Stimulated activated CD4-positive, alpha-beta T cell treated with anti-CD3 and anti-CD28 coated beads, Interleukin-4, amount 100 ng/mL, for 24 hours (primary cell): ENCODE data around the gene ELOVL6.
"Not testable (repeated sequence)": the region's sequence is repeated elsewhere in the genome, so short reads cannot be mapped to it uniquely, and the experiment has no call there.

Experiments
- DNase-seq: peaks from one replicate; pipeline ENCODE4 v3.0.0-alpha.2; 2020

The ELOVL6 gene

GRCh38 chr4:110071466-110071865 lies 126.9 kb downstream of the ELOVL6 start:
- no peak for DNase-seq

- no peak for DNase-seq
Measured at GRCh38 chr4:110068248-110068647, 130.2 kb downstream of the ELOVL6 start.

GRCh38 chr4:110064934-110065333 lies 133.5 kb downstream of the ELOVL6 start:
- DNase-seq = no peak

GRCh38 chr4:110064295-110064694 lies 134.1 kb downstream of the ELOVL6 start:
- DNase-seq = no peak

GRCh38 chr4:110062166-110062565 lies 136.2 kb downstream of the ELOVL6 start:
- DNase-seq = no peak

- DNase-seq = no peak
Measured at GRCh38 chr4:110061076-110061475, 137.3 kb downstream of the ELOVL6 start.

GRCh38 chr4:110059556-110060191 lies 138.7 kb downstream of the ELOVL6 start:
- DNase-seq = no peak

GRCh38 chr4:110058677-110059076 lies 139.7 kb downstream of the ELOVL6 start:
- no peak for DNase-seq

GRCh38 chr4:110055158-110055768 lies 143.2 kb downstream of the ELOVL6 start:
- no peak for DNase-seq

- DNase-seq = peak; percentile 57
Measured at GRCh38 chr4:110049951-110050925, 148.2 kb downstream of the ELOVL6 start.

- DNase-seq = no peak
Measured at GRCh38 chr4:110046588-110047049, 151.8 kb downstream of the ELOVL6 start.

- no peak for DNase-seq
Measured at GRCh38 chr4:110042545-110043517, 155.6 kb downstream of the ELOVL6 start.

- no peak for DNase-seq
Measured at GRCh38 chr4:110041735-110042134, 156.7 kb downstream of the ELOVL6 start.

GRCh38 chr4:110039164-110039563 lies 159.3 kb downstream of the ELOVL6 start:
- DNase-seq = not testable (repeated sequence)

- no peak for DNase-seq
Measured at GRCh38 chr4:110034026-110034393, 164.4 kb downstream of the ELOVL6 start.

GRCh38 chr4:110033355-110034025 lies 164.9 kb downstream of the ELOVL6 start:
- DNase-seq = no peak

GRCh38 chr4:110032603-110033002 lies 165.8 kb downstream of the ELOVL6 start:
- DNase-seq = no peak

GRCh38 chr4:110025718-110026117 lies 172.7 kb downstream of the ELOVL6 start:
- DNase-seq = no peak

- no peak for DNase-seq
Measured at GRCh38 chr4:110025056-110025455, 173.4 kb downstream of the ELOVL6 start.

- DNase-seq = no peak
Measured at GRCh38 chr4:110022457-110022856, 176.0 kb downstream of the ELOVL6 start.

GRCh38 chr4:110020646-110021443 lies 177.6 kb downstream of the ELOVL6 start:
- DNase-seq = no peak
